Measurements from ENCODE around the gene LAMB4. TPM values are rescaled to one million over a fixed set of nuclear protein-coding genes. Genes with fewer than 3 reads are reported as not detected.

The LAMB4 gene
- total and polyA plus RNA-seq, 2 donors from 2014 or later: 1.2 to 5.4 TPM

DNA sequence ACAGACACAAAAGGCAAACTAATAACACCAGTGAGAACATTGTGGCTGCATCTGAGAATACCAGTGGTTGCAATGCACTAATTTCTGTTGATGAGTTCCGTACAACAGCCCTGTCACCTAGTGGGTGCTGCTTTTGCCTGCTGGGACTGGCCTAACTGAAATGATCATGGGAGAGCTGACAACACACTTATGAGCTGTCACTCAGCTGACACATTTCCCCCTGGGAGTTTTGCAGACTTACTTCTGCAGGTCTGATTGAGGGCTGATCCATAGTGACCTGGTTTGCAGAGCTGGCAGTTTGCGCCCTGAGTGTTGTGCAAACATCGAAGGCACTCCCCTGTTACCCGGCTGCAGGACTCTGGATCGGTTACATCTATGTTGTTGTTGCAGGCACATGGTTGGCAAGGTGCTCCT, 66.6 kb downstream of the LAMB4 start:
- H3K36me3 ChIP-seq (ENCODE audit: control insufficient read depth in 2 of 3, insufficient read depth in 3 of 3, low read length in 3 of 3): no peaks in the 10 kb centered on the region
- no peaks in the 10 kb centered on the region for H3K9me3 ChIP-seq (ENCODE audit: control insufficient read depth in 2 of 3, insufficient read depth in 1 of 3, low read length in 3 of 3)
- DNase-seq (peak in 1 of 5 donors; percentile 24), FAIRE-seq (no peak)
- no peaks in the 10 kb centered on the region for H3K4me1 ChIP-seq (ENCODE audit: control insufficient read depth in 2 of 3, insufficient read depth in 2 of 3, low read depth in 1 of 3, low read length in 3 of 3)
- H3K4me3 ChIP-seq (ENCODE audit: low read length in 3 of 3): no peak overlapping the region
- no peaks in the 10 kb centered on the region for H3K27me3 ChIP-seq (ENCODE audit: control insufficient read depth, insufficient read depth, low read length)
- intact Hi-C loops (cut with DNase I): no loop called here
- TF ChIP-seq, protein P1, sequence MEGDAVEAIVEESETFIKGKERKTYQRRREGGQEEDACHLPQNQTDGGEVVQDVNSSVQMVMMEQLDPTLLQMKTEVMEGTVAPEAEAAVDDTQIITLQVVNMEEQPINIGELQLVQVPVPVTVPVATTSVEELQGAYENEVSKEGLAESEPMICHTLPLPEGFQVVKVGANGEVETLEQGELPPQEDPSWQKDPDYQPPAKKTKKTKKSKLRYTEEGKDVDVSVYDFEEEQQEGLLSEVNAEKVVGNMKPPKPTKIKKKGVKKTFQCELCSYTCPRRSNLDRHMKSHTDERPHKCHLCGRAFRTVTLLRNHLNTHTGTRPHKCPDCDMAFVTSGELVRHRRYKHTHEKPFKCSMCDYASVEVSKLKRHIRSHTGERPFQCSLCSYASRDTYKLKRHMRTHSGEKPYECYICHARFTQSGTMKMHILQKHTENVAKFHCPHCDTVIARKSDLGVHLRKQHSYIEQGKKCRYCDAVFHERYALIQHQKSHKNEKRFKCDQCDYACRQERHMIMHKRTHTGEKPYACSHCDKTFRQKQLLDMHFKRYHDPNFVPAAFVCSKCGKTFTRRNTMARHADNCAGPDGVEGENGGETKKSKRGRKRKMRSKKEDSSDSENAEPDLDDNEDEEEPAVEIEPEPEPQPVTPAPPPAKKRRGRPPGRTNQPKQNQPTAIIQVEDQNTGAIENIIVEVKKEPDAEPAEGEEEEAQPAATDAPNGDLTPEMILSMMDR (IDR thresholded peaks at IDR 0.05; ENCODE audit: borderline replicate concordance, extremely low read depth, insufficient read depth): no peak
- no peak overlapping the region for H3K27ac ChIP-seq (ENCODE audit: low read depth in 2 of 2, low read length in 2 of 2)
- H3K9ac ChIP-seq (ENCODE audit: low read length in 3 of 3): no peak overlapping the region

GRCh38 chr7:108062250-108063014, 67.7 kb downstream of the LAMB4 start:
- TF ChIP-seq, protein P1 (IDR thresholded peaks at IDR 0.05; ENCODE audit: borderline replicate concordance, extremely low read depth, insufficient read depth): no peak
- Histone ChIP-seq H3K27me3 (ENCODE audit: control insufficient read depth, insufficient read depth, low read length) (no peaks in the 10 kb centered on the region), H3K9me3 (ENCODE audit: control insufficient read depth in 2 of 3, insufficient read depth in 1 of 3, low read length in 3 of 3) (no peaks in the 10 kb centered on the region), H3K36me3 (ENCODE audit: control insufficient read depth in 2 of 3, insufficient read depth in 3 of 3, low read length in 3 of 3) (no peaks in the 10 kb centered on the region), H3K27ac (ENCODE audit: low read depth in 2 of 2, low read length in 2 of 2) (no peak overlapping the region), H3K4me1 (ENCODE audit: control insufficient read depth in 2 of 3, insufficient read depth in 2 of 3, low read depth in 1 of 3, low read length in 3 of 3) (peaks cover 0 to 7% (median 0%) of the 10 kb centered on the region in 3 donors), H3K4me3 (ENCODE audit: low read length in 3 of 3) (no peak overlapping the region), H3K9ac (ENCODE audit: low read length in 3 of 3) (no peak overlapping the region)
- intact Hi-C loops (cut with DNase I): no loop called here
- no peak for DNase-seq
- no peak for FAIRE-seq

DNA sequence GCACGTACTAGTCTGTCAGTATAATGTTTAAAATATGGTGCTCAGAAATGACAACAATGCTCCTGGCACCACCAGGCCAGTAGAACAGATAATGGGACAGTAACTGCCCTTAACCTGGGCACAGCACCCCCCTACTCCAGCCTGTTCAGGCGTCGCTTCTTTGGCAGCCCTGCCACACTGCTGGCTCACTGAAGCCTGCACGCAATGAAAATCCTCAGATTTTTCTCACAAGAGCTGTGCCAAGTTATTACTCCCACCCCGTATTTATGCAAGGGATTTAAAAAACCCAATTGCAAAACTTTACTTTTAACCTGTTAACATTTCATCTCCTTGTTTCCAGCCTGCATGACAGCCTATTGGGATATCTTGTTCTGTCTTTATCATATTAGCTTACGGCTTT, 70.6 kb downstream of the LAMB4 start:
- no peaks in the 10 kb centered on the region for H3K36me3 ChIP-seq (ENCODE audit: control insufficient read depth in 2 of 3, insufficient read depth in 3 of 3, low read length in 3 of 3)
- no peak overlapping the region for H3K27ac ChIP-seq (ENCODE audit: low read depth in 2 of 2, low read length in 2 of 2)
- TF ChIP-seq, protein P1 (IDR thresholded peaks at IDR 0.05; ENCODE audit: borderline replicate concordance, extremely low read depth, insufficient read depth): no peak
- peaks cover 0 to 7% (median 0%) of the 10 kb centered on the region in 3 donors for H3K4me1 ChIP-seq (ENCODE audit: control insufficient read depth in 2 of 3, insufficient read depth in 2 of 3, low read depth in 1 of 3, low read length in 3 of 3)
- H3K9me3 ChIP-seq (ENCODE audit: control insufficient read depth in 2 of 3, insufficient read depth in 1 of 3, low read length in 3 of 3): no peaks in the 10 kb centered on the region
- no peak overlapping the region for H3K9ac ChIP-seq (ENCODE audit: low read length in 3 of 3)
- intact Hi-C loops (cut with DNase I): no loop called here
- no peaks in the 10 kb centered on the region for H3K27me3 ChIP-seq (ENCODE audit: control insufficient read depth, insufficient read depth, low read length)
- no peak for FAIRE-seq
- H3K4me3 ChIP-seq (ENCODE audit: low read length in 3 of 3): no peak overlapping the region
- DNase-seq: no peak
